ENCODE data around the gene TMEM176B.
"Not testable (repeated sequence)": the region's sequence is repeated elsewhere in the genome, so short reads cannot be mapped to it uniquely, and the experiment has no call there.

TMEM176B gene

DNA sequence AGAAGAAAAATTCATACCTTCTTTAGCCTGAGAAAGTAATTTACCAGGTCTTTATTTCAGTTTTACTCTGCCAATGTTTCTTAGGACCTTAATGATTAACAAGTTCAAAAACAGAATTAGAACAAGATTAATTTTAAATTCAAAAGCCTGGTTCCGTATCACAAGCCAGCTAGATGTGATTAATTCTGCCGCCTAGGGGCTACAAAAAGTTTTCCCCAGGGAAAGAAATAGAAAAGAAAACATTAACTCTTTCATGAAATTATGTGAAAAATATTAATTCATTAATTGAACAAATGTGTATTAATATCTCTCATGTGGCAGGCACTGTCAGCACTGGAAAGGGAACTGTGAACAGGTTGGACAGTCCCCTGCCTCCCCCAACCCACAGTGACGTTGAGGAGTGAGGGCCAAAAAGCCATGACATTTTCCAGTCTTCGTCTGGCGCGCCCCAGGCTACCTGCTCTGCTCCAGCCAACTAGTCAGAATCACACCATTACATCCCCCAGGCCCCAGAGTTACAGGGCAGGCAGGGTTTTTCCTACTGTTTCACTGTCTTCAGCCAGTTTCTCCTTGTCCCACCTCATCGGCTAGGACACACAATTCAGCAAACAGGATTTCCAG lies 20.5 kb upstream of the TMEM176B start:
- DNase-seq = no peak

DNA sequence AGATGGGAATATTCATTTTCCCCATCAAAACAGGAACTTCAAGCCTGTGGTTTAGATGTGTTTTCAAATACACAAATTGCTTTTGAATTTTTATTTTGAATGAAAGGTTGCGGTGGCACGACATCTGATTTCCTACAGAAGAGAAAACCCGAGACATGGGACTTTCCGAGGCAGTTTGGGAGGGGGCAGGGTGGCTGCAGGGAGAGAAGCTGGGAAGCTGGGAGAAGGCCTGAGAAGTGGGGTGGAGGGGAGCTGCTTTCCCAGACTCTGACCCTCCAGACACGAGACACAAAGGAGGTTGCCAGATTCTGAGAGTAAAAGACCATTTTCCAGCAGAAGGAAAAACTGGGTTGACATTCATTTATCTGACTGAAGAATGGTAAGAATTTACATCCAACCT lies 20.0 kb upstream of the TMEM176B start:
- DNase-seq = no peak

DNA sequence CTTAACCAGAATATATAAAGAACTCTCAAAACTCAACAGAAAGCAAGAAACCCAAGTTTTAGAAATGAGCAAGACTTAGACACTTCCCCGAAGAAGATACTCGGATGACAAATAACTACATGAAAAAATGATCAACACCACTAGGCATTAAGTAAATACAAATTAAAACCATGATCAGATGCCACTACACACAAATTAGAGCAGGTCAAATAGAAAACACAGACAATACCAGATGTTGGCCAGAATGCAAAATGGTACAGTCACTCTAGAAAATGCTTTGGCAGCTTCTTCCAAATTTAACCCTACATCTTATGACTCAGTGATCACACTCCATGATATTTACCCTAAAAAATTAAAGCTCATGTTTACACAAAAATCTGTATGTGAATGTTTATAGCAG lies 18.8 kb upstream of the TMEM176B start:
- no peak for DNase-seq

DNA sequence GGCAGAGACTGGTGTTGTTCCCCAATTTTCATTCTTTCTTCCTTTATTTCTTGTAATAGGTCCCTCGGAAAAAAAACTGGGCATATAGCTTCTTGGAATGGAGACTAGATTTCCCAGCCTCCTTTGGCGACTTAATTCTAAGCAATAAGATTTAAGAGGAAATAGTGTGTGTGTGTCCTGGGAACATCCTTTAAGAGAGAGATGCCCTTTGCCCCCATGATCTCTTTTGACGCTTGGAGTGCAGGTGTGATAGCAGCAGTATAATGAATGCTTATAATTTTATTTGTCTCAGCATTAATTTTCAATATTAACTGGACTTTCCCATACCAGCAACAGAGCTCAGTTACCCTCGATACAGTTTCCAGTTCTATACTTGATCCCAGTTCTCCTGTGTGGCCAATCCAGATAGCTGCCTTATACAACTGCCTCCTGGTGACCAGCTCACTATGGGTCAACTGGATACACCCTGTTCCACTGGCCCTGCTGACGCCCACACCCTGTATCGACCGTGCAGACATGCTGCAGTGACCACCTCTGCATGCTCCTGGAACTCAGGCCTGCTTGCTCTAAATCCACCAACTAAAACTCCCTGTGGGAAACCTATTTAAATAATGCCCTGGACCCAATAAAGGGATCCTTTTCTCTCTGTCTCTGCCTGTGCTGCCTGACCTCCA lies 14.3 kb upstream of the TMEM176B start:
- no peak for DNase-seq

DNA sequence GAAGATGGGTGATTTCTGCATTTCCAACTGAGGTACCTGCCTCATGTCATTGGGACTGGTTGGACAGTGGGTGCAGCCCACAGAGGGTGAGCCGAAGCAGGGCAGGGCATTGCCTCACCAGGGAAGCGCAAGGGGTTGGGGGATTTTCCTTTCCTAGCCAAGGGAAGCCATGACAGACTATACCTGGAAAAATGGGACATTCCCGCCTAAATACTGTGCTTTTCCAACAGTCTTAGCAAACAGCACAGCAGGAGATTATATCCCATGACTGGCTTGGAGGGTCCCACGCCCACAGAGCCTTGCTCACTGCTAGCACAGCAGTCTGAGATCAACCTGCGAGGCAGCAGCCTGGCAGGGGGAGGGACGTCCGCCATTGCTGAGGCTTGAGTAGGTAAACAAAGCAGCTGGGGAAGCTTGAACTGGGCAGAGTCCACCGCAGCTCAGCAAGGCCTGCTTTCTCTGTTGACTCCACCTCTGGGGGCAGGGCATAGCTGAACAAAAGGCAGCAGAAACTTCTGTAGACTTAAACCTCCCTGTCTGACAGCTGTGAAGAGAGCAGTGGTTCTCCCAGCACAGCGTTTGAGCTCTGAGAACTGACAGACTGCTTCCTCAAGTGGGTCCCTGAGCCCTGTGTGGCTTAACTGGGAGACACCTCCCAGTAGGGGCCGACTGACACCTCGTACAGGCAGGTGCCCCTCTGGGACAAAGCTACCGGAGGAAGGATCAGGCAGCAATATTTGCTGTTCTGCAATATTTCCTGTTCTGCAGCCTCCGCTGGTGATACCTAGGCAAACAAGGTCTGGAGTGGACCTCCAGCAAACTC lies 7.7 kb upstream of the TMEM176B start:
- not testable (repeated sequence) for DNase-seq

DNA sequence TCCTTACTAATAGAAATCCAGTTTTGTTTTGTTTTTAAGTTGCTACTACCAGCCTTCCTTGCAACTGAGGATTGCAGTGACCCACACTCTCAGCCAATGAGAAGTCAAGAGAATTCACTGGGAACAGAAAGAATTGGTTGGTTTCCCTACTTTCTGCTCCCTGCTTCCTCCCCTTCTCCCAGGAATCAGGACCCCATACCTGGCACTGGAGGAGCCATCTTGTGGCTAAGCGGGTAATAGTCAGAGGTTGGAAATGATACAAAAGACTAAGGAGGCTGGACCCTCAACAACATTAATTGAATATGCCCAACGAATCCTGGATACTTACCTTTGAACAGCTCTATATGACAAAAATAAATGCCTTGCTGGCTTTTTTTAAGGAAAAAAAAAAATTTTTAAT lies 6.7 kb upstream of the TMEM176B start:
- no peak for DNase-seq

DNA sequence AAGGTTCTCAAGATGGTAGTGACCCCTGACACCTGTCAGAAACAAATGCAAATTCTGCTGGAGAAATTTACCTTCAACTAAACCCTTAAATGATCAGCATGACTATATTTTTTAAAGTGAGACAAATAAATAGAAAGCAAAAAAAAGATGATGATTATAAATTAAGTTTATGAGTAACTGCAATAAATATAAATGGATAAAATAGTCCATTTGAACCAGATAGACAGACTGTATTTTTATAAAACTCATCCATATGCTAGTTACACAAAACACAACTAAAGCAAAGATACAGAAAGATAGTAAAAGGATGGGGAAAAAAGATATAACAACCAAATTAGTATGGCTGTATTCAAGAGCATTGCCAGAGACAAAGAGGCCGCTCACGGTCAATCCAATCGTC lies 6.3 kb upstream of the TMEM176B start:
- DNase-seq = no peak

DNA sequence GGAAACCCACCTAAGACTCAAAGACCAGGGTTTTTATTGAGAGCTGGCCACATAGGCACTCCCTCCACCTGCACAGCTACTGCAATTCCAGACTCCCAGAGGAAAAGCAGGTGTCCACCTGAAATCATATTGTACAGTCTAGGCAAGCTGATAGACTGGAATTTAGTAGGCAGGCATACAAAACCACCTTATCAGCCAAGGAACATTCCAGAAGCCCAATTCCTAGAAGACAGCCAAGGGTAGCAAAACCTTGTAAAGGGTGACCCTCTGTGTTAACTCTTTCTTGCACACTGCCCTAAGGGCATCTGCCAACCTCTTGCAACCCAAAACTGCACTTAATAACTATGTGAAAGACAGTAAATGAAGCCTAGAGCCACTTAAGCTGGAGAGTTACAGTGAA lies 5.7 kb upstream of the TMEM176B start:
- DNase-seq = no peak

DNA sequence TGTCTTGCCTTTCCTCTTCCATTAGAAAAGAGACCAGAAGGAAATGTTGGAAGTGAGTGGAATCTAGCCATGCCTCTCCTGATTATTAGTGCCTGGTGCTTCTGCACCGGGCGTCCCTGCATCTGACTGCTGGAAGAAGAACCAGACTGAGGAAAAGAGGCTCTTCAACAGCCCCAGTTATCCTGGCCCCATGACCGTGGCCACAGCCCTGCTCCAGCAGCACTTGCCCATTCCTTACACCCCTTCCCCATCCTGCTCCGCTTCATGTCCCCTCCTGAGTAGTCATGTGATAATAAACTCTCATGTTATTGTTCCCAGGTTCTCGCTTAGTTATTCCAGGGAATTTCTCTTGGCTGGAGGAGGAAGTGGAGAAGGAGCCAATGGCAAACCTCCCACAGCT lies 4.6 kb upstream of the TMEM176B start:
- no peak for DNase-seq

DNA sequence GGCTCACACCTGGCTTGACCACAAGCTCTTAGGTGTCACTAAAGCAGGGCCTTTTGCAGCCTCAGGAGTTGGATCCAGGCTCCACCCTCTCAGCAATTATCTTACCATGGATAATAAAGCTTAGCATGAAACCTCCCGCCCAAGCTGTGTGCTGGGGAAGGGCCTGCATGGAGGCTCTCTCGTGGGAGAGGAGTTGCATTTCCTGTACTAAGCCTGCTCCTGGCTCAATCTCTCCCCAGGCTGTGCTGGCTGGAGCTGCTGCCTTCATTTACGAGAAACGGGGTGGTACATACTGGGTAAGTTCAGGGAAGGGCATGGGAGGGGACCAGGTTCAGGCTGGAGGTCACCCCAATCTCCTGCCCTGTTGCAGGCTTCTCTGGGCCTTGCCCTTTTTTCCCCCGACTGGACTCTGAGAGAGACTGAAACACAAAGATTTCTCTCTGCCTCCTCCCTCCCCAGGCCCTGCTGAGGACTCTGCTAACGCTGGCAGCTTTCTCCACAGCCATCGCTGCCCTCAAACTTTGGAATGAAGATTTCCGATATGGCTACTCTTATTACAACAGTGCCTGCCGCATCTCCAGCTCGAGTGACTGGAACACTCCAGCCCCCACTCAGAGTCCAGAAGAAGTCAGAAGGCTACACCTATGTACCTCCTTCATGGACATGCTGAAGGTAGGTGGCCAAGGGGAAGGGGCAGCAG lies 3.1 kb upstream of the TMEM176B start:
- no peak for DNase-seq

DNA sequence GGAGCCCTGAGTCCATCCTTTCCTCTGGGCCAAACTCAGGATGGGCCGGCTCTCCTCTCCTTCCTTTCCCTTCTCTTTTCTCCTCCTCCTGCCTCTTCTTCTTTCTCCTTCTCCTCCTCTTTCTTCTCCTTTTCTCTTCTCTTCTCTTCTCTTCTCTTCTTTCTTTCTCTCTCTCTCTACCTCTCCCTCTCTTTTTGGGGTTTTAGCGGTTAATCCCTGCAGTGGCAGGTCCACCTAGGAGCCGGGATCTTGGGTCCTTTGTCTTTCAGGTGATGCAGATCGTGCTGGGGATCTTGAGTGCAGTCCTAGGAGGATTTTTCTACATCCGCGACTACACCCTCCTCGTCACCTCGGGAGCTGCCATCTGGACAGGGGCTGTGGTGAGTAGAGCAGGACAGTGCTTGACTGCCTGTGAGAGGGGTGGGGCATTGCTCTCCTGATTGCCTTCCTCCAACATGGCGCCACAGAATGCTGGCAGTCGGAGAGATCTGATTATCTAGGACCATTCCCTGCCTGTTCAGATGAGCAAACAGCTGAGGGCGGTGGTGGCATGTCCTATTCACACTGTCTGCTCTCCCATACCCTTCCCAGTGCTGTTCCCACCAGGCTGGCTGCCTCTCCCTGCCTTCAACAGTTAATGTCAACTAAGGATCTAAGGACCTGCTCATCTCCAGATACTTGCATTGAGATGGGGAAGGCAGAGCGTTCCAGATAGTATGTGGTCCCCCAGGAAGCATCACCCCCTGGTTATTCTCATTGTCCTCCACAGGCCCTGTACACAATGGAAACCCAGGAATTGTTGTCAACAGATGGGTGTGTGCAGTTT lies 2.0 kb upstream of the TMEM176B start:
- DNase-seq = no peak

DNA sequence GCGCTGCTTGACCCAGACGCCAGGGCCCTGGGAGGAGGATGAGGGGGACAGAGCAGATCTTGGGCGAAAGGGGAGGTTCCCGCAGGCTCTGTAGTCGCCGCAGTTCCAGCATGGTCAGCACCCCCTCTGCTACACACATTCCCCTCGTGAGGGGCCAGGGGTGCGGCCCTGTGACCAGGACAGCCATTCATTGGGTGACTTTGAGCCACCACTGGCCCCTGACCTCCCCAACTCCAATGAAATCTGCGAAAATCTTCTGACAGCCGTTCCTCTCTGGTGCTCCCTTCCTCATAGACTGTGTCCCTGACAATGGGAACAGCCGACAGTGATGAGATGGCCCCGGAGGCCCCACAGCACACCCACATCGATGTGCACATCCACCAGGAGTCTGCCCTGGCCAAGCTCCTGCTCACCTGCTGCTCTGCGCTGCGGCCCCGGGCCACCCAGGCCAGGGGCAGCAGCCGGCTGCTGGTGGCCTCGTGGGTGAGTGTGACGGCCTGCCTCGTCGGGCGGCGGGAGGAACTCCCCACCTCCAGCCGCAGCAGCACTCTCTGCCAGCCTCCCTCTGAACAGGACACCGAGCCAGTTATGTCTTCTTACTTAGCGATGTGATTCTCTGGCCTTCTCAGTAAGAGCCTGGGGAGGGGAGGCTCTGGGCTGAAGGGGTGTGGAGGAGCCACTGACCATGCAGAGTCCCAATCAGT lies 1.2 kb upstream of the TMEM176B start:
- DNase-seq = no peak

DNA sequence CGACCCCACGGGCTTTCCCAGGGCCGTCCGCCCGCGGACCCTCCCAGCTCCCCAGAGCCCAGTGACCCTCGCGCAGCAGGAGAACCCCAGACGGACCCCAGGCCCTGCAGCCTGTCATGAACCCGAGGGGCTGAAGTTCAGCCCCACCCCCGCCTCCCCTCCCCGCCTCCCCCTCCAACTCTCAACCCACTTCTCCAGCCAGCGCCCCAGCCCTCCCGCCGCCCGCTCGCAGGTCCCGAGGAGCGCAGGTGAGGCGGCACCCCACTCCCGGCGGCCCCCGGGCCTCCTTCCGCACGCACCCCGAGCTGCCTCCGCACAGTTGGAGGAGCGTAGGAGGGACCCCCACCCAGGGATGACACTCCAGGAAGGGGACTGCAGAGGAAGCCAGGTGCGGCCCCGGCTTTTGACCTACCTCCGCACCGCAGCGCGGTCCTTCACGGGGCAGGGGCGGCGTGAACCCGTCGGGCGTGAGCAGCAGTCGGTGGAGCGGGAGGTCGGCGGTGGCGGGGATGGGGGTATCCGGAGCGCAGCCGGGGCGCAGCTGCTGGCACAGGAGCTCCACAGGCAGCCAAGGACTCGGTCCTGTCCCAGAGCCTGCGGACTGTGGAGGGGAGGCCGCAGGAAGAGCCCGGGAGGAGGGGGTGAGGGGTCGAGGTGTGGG lies 547 bp upstream of the TMEM176B start, which contains the start of gene TMEM176A:
Gene TMEM176A, plus strand, starts transcription at position 189 of the 661 bp plus-strand sequence. CDS start 782 bp downstream, outside the sequence.
- DNase-seq = no peak

DNA sequence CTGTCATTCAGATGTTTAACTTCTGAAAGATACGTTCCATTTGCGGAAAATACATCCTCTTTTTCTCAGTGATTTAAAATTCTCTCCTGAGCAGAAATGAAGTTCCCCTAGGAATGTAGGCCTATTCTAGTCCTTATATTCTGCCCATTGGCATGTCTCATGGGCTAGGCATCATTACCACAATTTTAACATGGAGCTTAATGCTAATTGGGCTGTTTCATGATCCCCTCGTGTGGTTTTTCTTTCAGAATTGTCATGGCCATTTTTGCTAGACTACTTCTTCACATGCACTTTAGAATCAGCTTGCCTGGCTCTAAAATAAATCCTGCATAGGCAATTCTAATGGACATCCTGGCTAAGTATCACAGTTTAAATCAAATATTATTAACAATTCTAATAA lies 1.0 kb downstream of the TMEM176B start:
- no peak for DNase-seq

DNA sequence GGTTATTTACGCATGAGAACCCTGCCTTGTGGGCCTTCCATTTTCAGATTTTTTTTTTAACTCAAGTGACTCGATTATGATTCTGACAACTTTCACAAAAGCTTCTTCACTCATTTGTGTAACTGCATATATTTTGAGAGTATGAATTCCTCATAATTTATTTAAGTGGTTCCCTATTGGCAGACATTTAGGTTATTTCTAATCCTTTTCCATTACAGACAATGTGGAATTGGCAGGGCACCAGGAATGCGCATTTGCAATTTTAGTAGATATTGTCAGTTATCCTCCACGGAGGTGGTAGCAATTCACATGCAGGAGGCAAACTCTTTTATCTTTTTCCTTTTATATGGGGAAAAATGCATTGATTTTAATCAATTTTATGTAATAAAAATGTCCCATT lies 2.5 kb downstream of the TMEM176B start:
- no peak for DNase-seq

DNA sequence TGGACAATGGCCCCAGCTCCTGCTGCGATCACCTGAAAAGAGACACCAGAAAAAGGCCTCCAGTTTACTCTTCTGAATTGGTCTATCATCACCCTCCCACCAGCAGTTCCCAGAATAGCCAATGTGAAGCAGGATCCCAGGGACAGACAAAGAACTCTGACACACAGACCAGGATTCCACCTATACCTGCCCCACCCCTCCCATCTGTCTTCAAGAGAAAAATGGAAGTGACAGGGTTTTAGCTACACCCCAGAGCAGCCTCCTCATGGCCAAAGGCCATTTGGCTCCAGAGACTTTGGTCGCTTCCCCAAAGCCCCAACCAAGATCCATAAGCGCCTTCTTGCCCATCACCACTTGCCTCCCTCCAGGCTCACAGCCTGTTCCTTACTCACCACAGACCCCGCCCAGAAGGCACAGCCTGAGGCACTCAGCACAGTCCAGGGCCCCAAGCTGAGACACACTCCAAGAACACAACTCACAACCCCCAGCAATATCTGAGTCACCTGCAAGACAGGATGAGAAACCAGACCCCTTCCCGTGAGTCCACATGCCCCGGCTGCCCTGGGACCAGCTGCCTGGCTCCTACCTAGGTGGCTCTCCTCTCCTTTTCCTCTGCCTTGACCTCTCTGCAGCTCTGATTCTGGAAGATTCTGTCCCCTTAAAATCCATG lies 6.5 kb downstream of the TMEM176B start:
- DNase-seq = no peak

DNA sequence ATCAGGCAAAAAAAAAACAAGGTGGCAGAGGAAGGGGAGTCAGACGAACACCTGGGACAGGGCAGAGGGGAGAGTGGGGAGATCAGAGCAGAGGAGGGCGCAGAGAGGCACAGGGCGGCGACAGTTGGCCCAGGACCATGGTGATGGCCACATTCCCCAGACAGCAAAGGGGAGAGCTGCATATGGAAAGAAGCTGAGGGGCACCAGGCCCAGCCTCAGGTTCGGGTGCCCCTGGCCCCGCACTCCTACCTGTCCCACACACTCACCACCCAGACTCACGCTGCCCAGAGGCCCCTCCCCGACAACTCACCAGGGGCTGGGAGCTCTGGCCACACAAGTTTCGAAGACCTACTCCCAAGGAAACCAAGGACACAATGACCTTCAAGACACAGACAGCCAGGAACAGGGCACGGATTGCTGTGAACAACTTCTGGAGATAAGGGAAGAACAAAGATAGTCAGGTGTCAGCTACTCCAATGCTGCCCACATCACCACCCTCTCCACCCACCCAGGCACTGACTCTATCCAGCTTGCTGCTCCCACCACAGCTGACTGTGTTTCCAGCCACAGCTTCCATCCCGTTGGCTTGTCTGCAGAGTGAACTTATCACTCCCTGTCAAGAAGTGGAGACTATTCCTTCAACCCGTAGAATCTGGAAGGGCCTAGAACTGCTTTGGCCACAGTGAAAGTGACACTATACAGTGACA lies 8.3 kb downstream of the TMEM176B start:
- DNase-seq = no peak

DNA sequence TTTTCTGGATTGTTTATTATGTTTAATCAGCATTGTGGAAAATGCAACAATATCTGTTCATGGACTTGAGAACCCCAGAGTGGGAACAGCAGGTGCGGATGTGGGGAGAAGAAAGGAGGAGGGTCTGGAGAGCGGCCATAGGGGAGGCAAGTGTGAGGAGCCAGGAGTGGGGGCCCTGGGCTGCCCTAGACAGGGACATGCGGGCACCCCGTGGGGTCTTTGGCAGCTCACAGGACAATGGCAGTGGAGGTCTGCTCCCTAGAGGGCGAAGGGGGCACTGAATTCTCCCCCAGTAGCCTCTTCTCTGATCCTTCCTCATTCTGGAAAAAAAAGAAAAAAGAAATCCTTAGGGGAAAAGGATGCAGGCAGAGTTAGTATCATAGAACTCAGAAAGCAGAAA lies 8.9 kb downstream of the TMEM176B start:
- DNase-seq = no peak

DNA sequence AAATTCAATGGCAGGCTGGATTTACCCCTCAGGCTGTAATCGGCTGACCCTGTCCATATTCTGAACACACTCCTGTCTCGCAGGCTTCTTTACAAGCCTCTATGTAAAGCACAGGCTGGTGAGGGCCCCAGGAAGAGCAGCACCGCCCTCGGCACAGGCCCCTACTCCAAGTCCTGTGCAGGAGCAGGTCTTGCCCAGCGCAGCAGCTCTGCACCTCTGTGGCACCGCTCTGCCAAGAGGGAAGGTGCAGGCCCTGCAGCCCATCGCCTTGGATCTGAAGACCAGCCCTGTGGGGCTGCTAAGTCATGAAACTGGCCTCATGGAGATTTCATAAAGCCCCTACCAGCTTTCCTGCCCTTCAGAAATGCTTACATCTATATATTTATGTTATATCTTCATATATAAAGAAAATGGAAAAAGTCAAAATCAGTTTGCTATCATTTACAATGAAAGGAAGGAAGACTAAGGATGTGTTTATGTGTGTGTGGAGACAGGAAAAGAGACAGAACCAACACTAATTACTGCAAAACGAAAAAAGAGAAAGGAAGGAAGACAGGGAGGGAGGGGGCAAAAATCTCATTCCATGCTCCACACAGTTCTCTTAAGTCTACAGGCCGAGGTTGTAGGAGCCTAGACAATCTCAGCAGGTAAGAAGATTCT lies 9.6 kb downstream of the TMEM176B start:
- no peak for DNase-seq

Measured in NCI-H1930 (cell line).